H9 (cell line): ENCODE results near the gene ANKIB1. TPM values are rescaled to one million over a fixed set of nuclear protein-coding genes. Genes with fewer than 3 reads are reported as not detected.
A peak's percentile ranks its signal among the peaks of the same experiment; 100 is the strongest.

ENCODE experiments used
- DNase-seq: peaks from one replicate; pipeline ENCODE4 v3.0.0-alpha.2; 2017
- H2AFZ ChIP-seq: one replicate; pipeline ENCODE4 v1.6.1; 2013; ENCODE audit warnings: mild to moderate bottlenecking, low read length, control low read depth, moderate library complexity
- H2AK5ac ChIP-seq: 2 replicates; pipeline ENCODE4 v1.6.1; 2013; ENCODE audit warnings: low read length, control low read depth, mixed read lengths; ENCODE audit not compliant: insufficient read length
- H2BK120ac ChIP-seq: one replicate; pipeline ENCODE4 v1.6.1; 2013; ENCODE audit warnings: low read depth, mild to moderate bottlenecking, low read length, control low read depth, inconsistent platforms; ENCODE audit not compliant: poor library complexity, severe bottlenecking
- H2BK12ac ChIP-seq: 2 replicates; pipeline ENCODE4 v1.6.1; 2013; ENCODE audit warnings: low read length, control low read depth, mixed read lengths, low read depth; ENCODE audit not compliant: insufficient read length
- H2BK15ac ChIP-seq: 2 replicates; pipeline ENCODE4 v1.6.1; 2013; ENCODE audit warnings: low read depth, low read length, control low read depth
- H2BK20ac ChIP-seq: one replicate; pipeline ENCODE4 v1.6.1; 2013; ENCODE audit warnings: low read depth, mild to moderate bottlenecking, low read length, control low read depth, inconsistent platforms; ENCODE audit not compliant: poor library complexity, severe bottlenecking
- H2BK5ac ChIP-seq: 2 replicates; pipeline ENCODE4 v1.6.1; 2013; ENCODE audit warnings: low read length, control low read depth, mixed read lengths; ENCODE audit not compliant: insufficient read length
- H3K14ac ChIP-seq: 2 replicates; pipeline ENCODE4 v1.6.1; 2013; ENCODE audit warnings: low read length, control low read depth; ENCODE audit not compliant: insufficient read depth
- H3K18ac ChIP-seq: 2 replicates; pipeline ENCODE4 v1.6.1; 2013; ENCODE audit warnings: low read depth, mild to moderate bottlenecking, mixed read lengths, low read length, control low read depth; ENCODE audit not compliant: insufficient read length
- H3K23ac ChIP-seq: 2 replicates; pipeline ENCODE4 v1.6.1; 2013; ENCODE audit warnings: low read length, control low read depth, mixed read lengths, low read depth; ENCODE audit not compliant: insufficient read length
- H3K23me2 ChIP-seq: 2 replicates; pipeline ENCODE4 v1.6.1; 2013; ENCODE audit warnings: low read depth, mild to moderate bottlenecking, mixed read lengths, low read length, control low read depth; ENCODE audit not compliant: insufficient read length, poor library complexity, severe bottlenecking
- H3K27ac ChIP-seq: 2 replicates; pipeline ENCODE4 v1.5.1; 2013; ENCODE audit warnings: low read length, control low read depth, mixed read lengths, low read depth; ENCODE audit not compliant: insufficient read length
- H3K27me3 ChIP-seq: 2 replicates; pipeline ENCODE4 v1.6.1; 2013; ENCODE audit warnings: low read length, control low read depth, inconsistent platforms; ENCODE audit not compliant: insufficient read depth
- H3K4ac ChIP-seq: 2 replicates; pipeline ENCODE4 v1.6.1; 2013; ENCODE audit warnings: low read depth, mild to moderate bottlenecking, control low read depth, inconsistent platforms, low read length, moderate library complexity
- H3K4me1 ChIP-seq: 2 replicates; pipeline ENCODE4 v1.6.1; 2013; ENCODE audit warnings: low read length, control low read depth, inconsistent platforms; ENCODE audit not compliant: insufficient read depth
- H3K4me2 ChIP-seq: 2 replicates; pipeline ENCODE4 v1.6.1; 2013; ENCODE audit warnings: low read length, control low read depth, mixed read lengths; ENCODE audit not compliant: insufficient read length, insufficient read depth
- H3K56ac ChIP-seq: 2 replicates; pipeline ENCODE4 v1.6.1; 2013; ENCODE audit warnings: low read depth, mild to moderate bottlenecking, mixed read lengths, low read length, control low read depth; ENCODE audit not compliant: insufficient read length
- H3K79me1 ChIP-seq: 2 replicates; pipeline ENCODE4 v1.6.1; 2013; ENCODE audit warnings: low read depth, mild to moderate bottlenecking, moderate library complexity, low read length, control low read depth, inconsistent platforms; ENCODE audit not compliant: insufficient read depth, poor library complexity, severe bottlenecking
- H3K79me2 ChIP-seq: 2 replicates; pipeline ENCODE4 v1.6.1; 2013; ENCODE audit warnings: low read length, control low read depth, inconsistent platforms; ENCODE audit not compliant: insufficient read depth
- H3K9ac ChIP-seq: 2 replicates; pipeline ENCODE4 v1.6.1; 2013; ENCODE audit warnings: low read length, control low read depth, mixed read lengths; ENCODE audit not compliant: insufficient read length; ENCODE audit errors: extremely low read depth
- H3K9me3 ChIP-seq: one replicate; pipeline ENCODE4 v1.6.1; 2013; ENCODE audit warnings: low read depth, low read length, inconsistent platforms; ENCODE audit not compliant: control insufficient read depth
- H3T11ph ChIP-seq: one replicate; pipeline ENCODE4 v1.6.1; 2013; ENCODE audit warnings: mild to moderate bottlenecking, low read length, control low read depth, inconsistent platforms
- H4K20me1 ChIP-seq: one replicate; pipeline ENCODE4 v1.6.1; 2013; ENCODE audit not compliant: control insufficient read depth, insufficient read length, insufficient read depth
- H4K5ac ChIP-seq: 2 replicates; pipeline ENCODE4 v1.6.1; 2013; ENCODE audit warnings: low read depth, mild to moderate bottlenecking, mixed read lengths, low read length, control low read depth; ENCODE audit not compliant: insufficient read length
- H4K8ac ChIP-seq: replicated peaks from 2 replicates; pipeline ENCODE4 v1.6.1; 2013; ENCODE audit warnings: low read length, control low read depth, mixed read lengths, low read depth; ENCODE audit not compliant: insufficient read length
- H4K91ac ChIP-seq: 2 replicates; pipeline ENCODE4 v1.6.1; 2013; ENCODE audit warnings: low read depth, mild to moderate bottlenecking, moderate library complexity, mixed read lengths, low read length, control low read depth; ENCODE audit not compliant: insufficient read length
- H3K27ac Mint-ChIP-seq, 3 experiments: 2 replicates in 2 of 3; 3 replicates in 1 of 3; pipeline ENCODE4 v1.8.0; 2020 to 2021; ENCODE audit warnings: mixed read lengths in 3 of 3, mild to moderate bottlenecking in 1 of 3, moderate library complexity in 1 of 3
- H3K27me3 Mint-ChIP-seq: 2 replicates; pipeline ENCODE4 v1.8.0; 2021; ENCODE audit warnings: low read depth, mild to moderate bottlenecking, moderate library complexity, mixed read lengths
- H3K36me3 Mint-ChIP-seq, 3 experiments: 2 replicates in 2 of 3; 3 replicates in 1 of 3; pipeline ENCODE4 v1.8.0; 2020 to 2021; ENCODE audit warnings: low read depth in 3 of 3, mixed read lengths in 3 of 3; ENCODE audit not compliant: insufficient read depth in 1 of 3
- H3K4me1 Mint-ChIP-seq, 2 experiments: 2 replicates each; pipeline ENCODE4 v1.8.0; 2020; ENCODE audit warnings: mixed read lengths in 2 of 2
- H3K4me3 Mint-ChIP-seq, 2 experiments: 2 replicates in 1 of 2; 3 replicates in 1 of 2; pipeline ENCODE4 v1.8.0; 2020 to 2021; ENCODE audit warnings: mild to moderate bottlenecking in 2 of 2, mixed read lengths in 2 of 2, moderate library complexity in 1 of 2
- H3K9me3 Mint-ChIP-seq, 2 experiments: 2 replicates in 1 of 2; 3 replicates in 1 of 2; pipeline ENCODE4 v1.8.0; 2020; ENCODE audit warnings: mild to moderate bottlenecking in 2 of 2, mixed read lengths in 2 of 2, moderate library complexity in 1 of 2
- CTCF ChIP-seq: fragments of 200-600 bp; sonication (generic); conservative IDR thresholded peaks from 3 replicates; pipeline ENCODE4 v1.8.0; 2021; ENCODE audit warnings: antibody characterized with exemption, mild to moderate bottlenecking
- WGBS: extraction: QIAGEN DNeasy Blood & Tissue Kit; methylation state at CpG from one replicate; pipeline ENCODE4 v1.1.7; 2013; ENCODE audit warnings: missing lambda C conversion rate, low lambda C conversion rate, mixed read lengths; ENCODE audit not compliant: insufficient read length; ENCODE audit errors: extremely low coverage; 5-methylcytosine and 5-hydroxymethylcytosine counted together
- microRNA-seq: library from miRNA; unstranded; fragments of <30 nt; microRNA quantifications from one replicate; pipeline ENCODE4, GENCODE V29; 2020; ENCODE audit warnings: borderline microRNAs expressed
- total RNA-seq: library from RNA; stranded (reverse); gene quantifications from 2 replicates; pipeline ENCODE4 v1.2.1, GENCODE V29; 2021

Gene ANKIB1
- total RNA-seq, 1 experiment from 2014 or later: 42.0 TPM

GRCh38 chr7:92448205-92448747, 202.5 kb downstream of the ANKIB1 start:
- Histone ChIP-seq H2BK15ac (no peak overlapping the region), H4K5ac (no peak overlapping the region), H3K27me3 (no peaks in the 10 kb centered on the region), H3K18ac (no peak overlapping the region), H4K20me1 (peaks cover 2% of the 10 kb centered on the region), H2BK5ac (no peak overlapping the region), H3T11ph (no peak overlapping the region), H2BK20ac (no peak overlapping the region), H4K8ac (no peak overlapping the region), H3K79me2 (no peaks in the 10 kb centered on the region), H3K27ac (no peak overlapping the region), H3K4me2 (peak overlapping the region; percentile 82), H3K56ac (no peak overlapping the region), H3K4me1 (no peaks in the 10 kb centered on the region), H2BK12ac (no peak overlapping the region), H3K4ac (no peak overlapping the region), H2AK5ac (no peak overlapping the region), H3K23me2 (peaks cover 5% of the 10 kb centered on the region), H3K9me3 (no peaks in the 10 kb centered on the region), H2BK120ac (no peak overlapping the region), H3K9ac (peak overlapping the region; percentile 94), H2AFZ (no peak overlapping the region), H3K23ac (no peak overlapping the region), H4K91ac (no peak overlapping the region), H3K14ac (no peak overlapping the region), H3K79me1 (no peaks in the 10 kb centered on the region)
- H3K27ac Mint-ChIP-seq: peak overlapping the region in 2 of 3 experiments; percentile 58 to 62; a peak in 3 of 7 replicates
- peak overlapping the region; percentile 76 to 86 for H3K4me3 Mint-ChIP-seq
- TF ChIP-seq CTCF: peak; percentile 29; the same call in 1 of the 3 replicates
- H3K4me1 Mint-ChIP-seq: peaks cover 8 to 9% of the 10 kb centered on the region in 2 experiments
- H3K9me3 Mint-ChIP-seq: peaks cover 0 to under 1% of the 10 kb centered on the region in 2 experiments; a peak in 2 of 5 replicates
- WGBS: no CpG with 5 or more reads among the region's 11 CpGs
- DNase-seq: no peak
- H3K36me3 Mint-ChIP-seq: peaks cover 15 to 42% (median 35%) of the 10 kb centered on the region in 3 experiments
- H3K27me3 Mint-ChIP-seq: no peaks in the 10 kb centered on the region

Small RNAs within 50 kb of the gene (microRNA-seq; reads per million reads assigned to microRNA genes)
- not detected for gene MIR1285-1

Other genes starting within 250 kb of the ANKIB1 start
- gene CYP51A1, start 111.5 kb upstream of the ANKIB1 start, total RNA-seq: 80.0 and 84.8 TPM in 2 replicates
- gene LRRD1, start 66.8 kb upstream of the ANKIB1 start, total RNA-seq: not detected in 2 replicates
- 34.9 and 38.1 TPM in 2 replicates for gene KRIT1, start 60 bp upstream of the ANKIB1 start, total RNA-seq
- gene GATAD1, start 201.5 kb downstream of the ANKIB1 start, total RNA-seq: 33.2 and 36.5 TPM in 2 replicates
- 0.09 TPM in 1 of 2 replicates, not detected in the other for gene ERVW-1, start 232.0 kb downstream of the ANKIB1 start, total RNA-seq